NCI-H446 (cell line): ENCODE measurements around the gene FGD2.
A peak's percentile ranks its signal among the peaks of the same experiment; 100 is the strongest.

ENCODE experiments used
- DNase-seq, 2 experiments: peaks; one replicate each; lab custom pipeline; 2025; lab: John Stamatoyannopoulos, UW

FGD2 gene, protein sequence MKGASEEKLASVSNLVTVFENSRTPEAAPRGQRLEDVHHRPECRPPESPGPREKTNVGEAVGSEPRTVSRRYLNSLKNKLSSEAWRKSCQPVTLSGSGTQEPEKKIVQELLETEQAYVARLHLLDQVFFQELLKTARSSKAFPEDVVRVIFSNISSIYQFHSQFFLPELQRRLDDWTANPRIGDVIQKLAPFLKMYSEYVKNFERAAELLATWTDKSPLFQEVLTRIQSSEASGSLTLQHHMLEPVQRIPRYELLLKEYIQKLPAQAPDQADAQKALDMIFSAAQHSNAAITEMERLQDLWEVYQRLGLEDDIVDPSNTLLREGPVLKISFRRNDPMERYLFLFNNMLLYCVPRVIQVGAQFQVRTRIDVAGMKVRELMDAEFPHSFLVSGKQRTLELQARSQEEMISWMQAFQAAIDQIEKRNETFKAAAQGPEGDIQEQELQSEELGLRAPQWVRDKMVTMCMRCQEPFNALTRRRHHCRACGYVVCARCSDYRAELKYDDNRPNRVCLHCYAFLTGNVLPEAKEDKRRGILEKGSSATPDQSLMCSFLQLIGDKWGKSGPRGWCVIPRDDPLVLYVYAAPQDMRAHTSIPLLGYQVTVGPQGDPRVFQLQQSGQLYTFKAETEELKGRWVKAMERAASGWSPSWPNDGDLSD

DNA sequence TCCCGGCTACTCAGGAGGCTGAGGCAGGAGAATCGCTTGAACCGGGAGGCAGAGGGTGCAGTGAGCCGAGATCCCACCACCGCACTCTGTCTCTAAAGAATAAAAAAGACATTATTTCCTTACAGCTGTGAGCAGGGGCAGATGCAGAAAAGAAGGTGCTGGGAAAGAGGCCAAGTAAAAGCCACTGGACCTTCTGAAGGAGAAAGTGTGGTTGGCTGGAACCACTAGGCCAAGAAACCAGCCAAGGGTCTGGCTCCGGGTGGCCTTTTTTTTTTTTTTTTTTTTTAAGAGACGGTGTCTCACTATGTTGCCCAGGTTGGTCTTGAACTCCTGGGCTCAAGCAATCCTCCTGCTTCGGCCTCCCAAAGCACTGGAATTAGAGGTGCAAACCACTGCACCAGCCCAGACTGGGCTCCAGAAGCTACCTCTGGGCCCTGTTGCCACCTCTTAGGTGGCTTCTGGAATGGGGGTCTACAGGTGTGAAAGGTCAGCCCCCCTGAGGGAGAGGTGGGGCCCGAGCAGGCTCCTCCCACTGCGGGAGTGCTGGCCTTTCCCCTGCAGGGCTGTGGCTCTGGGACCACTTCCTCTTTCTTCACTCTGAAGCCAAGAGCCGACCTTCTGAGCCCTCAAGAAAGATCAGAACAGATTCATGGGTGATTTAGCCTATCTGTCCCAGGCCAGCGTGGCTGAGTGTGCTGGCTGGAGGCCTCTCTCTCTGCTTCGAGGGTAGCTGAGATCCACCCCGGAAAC, at the start of gene FGD2:
Gene FGD2 (plus strand): TSS at position 595 of the 750 bp plus-strand sequence. CDS start 163 bp downstream, outside the sequence.
- DNase-seq, result no peak

DNA sequence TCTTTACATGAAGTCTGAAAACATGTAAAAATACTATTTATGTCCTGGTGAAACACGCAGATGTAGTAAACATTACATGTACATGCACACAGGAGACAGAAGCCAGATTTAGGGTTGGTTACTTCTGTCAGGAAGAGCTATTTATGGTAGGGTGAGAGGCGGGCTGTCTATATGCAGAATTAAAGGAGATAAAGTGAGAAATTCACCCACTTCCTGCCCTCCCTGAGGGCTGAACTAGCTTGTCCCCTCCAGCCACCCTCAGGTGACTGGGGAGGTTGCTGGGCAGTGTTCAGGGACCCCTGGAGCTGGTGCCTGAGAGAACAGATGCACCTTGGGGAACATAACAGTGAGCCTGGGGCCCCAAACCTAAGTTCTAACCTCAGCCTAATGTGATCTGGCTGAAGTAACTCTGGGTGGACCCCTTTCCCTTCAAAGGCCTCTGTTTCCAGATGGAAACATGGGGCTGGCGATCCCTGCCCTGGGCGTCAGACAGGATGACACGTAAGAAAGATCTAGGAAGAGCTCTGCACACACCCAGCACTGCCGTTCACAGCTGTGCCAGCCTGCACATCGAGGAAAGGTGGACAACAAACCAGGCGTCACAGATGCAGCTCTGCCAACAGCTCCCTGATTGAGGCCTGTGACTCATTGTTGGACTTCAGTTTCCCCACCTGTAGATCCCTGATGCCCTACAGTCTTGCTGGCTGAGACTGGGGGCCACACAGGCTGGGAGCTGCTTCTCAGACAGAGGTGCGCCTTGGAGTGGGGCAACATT, 49.6 kb upstream of the FGD2 start:
- DNase-seq, result no peak

DNA sequence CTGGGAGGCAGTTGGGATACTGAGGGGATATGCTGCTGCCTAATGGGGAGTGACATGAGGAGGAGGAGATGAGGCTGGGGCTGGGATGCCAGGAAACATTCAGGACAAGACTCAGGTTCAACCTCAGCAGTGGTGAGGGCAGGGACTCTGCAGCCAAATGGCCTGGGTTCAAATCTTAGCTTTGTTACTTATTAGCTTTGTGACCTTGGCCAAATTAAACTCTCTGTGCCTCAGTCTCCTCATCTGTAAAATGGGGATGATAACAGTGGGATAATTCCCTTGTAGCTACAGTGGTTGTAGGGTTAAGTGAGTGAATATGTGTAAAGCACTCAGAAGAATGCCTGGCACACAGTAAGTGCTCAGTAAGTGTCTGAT, 49.0 kb upstream of the FGD2 start:
- no peak for DNase-seq

DNA sequence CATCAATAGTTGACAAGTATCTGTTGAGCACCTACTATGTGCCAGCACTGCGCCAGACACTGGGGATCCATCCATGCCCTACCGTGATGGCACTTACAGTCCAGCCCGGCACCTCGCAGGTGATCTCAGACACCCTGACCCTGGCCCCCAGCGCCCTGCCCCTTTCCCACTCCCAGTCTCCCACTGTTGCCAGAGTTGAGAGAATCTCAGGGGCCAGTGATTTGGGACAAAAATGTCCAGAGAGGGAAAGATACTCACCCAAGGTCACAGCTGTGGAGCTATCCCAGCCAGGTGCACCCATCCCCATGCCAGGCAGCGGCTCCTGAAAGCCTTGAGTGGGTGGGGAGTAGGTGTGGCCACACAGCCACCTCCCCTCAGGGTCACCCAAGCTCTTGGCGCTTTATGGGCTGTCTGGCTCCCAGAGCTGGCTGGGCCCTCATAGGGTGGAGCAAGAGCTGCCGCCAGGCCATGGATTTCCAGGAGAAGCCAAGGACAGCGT, 47.6 kb upstream of the FGD2 start:
- no peak for DNase-seq

DNA sequence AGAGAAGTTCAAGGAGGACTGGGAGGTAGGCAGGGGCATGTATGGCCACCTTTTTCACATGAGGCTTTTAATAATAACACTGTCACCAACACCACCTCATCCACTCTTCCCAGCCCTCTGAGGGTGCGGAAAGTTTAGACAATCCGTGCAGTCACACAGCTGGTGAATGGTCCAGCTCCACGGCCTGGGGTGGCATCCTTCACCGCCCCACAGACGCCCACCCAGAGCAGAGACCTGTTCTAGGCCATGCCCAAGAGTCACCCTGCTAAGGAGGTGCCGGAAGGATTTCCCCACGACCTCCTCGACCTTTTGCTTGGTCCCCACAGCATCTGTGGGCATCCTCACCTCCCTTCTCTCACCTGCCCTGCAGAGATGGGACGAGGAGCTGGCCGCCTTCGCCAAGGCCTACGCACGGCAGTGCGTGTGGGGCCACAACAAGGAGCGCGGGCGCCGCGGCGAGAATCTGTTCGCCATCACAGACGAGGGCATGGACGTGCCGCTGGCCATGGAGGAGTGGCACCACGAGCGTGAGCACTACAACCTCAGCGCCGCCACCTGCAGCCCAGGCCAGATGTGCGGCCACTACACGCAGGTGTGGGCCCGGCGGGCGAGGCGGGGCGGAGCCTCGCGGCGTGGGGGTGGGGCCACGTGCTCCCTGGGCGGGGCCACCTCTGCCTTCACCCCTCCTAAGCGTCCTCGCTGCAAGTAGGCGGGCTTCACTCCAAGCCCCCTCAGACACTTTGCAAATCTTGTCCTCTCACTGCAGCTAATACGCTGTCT, 46.5 kb upstream of the FGD2 start:
- DNase-seq, result no peak

DNA sequence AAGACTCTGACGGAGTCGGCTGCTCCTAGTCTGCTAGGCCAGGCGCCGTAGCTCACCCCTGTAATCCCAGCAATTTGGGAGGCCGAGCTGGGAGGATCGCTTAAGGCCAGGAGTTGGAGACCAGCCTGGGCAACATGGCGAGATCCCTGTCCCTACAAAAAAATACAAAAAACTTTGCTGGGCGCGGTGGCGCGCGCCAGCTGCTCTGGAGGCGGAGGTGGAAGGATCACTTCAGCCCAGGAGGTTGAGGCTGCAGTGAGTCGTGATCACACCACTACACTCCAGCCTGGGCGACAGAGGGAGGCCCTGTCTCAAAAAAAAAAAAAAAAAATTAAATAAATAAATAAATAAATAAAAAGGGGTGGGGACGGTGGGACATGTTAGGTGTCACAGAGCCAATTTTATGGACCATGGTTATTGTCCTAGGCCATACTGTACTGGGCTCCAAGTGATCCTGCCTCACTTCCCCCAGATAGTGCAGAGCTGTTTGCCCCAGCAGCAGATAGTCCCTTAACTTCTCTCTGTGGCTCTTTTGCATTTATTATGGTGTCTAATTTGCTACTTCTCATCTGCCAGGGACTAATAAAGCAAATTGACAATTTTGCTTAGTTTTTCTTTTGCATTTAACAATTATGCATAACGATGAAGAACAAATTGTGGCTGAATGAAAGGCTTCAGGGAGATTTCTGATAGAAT, 45.8 kb upstream of the FGD2 start:
- no peak for DNase-seq

DNA sequence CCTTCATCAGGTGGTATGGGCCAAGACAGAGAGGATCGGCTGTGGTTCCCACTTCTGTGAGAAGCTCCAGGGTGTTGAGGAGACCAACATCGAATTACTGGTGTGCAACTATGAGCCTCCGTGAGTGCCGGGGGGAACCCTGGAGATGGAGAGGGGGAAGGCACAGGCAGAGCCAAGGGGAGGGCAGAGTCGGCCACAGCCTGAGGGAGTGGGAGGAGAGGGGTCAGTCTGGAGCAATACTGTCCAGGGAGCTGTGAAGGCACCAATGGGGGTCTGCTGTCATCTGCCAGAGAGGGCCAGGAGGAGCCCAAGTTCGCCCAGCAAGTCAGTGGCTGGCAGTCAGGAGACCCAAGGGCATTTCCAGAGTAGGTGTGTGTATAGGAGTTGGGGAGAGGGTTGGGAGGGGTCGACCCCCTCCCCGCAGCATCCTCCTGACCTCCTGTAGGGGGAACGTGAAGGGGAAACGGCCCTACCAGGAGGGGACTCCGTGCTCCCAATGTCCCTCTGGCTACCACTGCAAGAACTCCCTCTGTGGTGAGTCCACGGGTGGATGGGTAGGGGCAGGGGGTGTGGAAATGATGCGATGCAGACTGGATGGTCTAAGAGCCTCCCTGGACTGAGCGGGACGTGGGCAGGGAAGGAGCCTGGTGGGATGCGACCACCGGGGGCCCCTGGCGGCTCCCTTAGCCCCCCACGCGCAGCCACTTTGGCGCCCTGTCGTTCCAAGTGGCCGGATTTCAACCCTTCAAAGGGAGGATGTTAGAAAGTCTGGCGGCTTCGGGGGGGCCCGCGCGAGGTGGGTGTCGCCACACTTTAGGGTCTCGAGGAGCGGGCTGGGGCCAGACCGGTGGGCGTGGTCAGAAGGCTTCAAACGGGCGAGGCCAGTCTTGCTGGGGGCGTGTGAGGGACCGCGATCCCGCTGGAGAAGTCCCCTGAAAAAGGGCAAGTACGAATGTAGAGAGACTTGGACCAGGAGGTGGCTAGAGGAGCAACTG, 43.7 kb upstream of the FGD2 start:
- no peak for DNase-seq

- DNase-seq, result peak in 1 of 2 experiments; percentile 12
Measured at GRCh38 chr6:36962874-36963273, 42.6 kb upstream of the FGD2 start.

GRCh38 chr6:36963451-36964290, 41.8 kb upstream of the FGD2 start:
- peak; percentile 23 to 67 for DNase-seq

GRCh38 chr6:36964349-36964748, 41.1 kb upstream of the FGD2 start:
- no peak for DNase-seq

GRCh38 chr6:36964908-36965307, 40.5 kb upstream of the FGD2 start:
- no peak for DNase-seq

GRCh38 chr6:36967301-36967700, 38.2 kb upstream of the FGD2 start:
- no peak for DNase-seq

DNA sequence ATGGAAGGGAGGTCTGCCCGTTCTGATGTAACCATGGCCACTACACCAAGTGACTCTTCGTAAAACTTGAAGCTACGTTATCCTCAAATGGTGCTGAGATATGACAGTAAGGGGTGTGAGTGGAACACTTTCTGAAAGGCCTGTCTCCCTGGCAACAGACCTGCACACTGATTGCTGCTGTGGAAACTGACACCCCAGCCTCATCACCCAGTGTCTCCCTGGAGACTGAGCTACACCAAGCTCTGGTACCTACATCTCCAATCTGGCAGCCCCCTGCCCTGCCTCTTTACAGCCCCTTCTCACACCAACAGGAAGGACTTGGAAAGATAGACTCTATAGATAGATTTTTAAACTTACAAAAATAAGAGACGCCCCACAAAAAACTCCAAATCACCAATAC, 37.7 kb upstream of the FGD2 start:
- no peak for DNase-seq

DNA sequence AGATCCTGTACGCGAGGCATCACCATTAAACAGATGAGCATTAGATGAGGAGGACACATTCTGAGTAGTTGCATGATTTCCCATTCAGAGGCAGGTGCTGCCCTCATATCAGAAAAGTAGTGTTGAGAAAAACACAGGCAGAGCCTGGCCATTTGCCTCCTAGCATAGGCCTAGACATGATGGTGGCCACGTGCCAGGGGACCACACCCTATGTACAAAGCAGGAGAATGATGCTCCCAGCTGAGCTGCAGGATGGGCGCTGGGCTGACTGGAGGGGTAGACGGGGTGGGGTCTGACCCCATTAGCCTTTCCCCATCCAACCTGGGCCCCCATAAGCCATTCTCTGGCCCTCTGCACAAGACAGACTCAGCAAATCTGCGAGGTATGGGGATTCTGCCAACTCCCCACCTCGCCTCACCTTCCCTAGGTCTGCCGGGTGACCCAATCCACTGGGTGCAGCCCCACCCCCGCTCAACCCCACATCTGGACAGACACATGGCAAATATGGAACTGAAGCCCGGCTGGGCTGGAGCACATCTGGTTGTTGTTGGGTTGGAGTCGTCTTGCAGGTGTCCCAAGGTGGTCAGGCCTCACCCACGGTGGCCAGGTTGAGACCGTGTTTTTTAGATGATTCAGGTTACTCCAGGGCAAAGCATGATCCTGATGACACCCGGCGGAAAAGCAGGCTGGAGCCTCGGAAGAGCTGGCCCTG, 37.0 kb upstream of the FGD2 start:
- no peak for DNase-seq

DNA sequence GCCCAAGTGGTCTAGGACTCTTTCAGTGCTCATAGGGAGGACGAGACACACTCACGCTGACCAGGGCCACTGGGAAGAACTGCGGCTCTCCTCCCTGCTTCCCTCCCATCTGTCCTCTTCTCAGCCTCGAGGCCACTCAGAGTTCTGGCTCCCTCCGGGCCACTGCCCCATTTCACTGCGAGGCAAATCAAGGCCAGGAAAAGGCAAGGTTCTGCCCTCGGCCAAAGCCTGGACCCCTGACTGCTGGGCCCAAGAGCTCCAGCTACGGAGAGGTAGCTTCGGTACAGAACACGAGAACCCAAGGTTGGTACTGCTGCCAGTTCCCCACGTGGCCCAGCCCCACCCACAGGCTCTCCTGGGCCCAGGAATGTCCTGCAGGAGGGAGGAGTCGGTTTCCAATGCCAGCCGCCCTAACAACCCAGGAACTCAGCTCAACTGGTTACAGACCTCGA, 36.2 kb upstream of the FGD2 start:
- DNase-seq, result no peak

DNA sequence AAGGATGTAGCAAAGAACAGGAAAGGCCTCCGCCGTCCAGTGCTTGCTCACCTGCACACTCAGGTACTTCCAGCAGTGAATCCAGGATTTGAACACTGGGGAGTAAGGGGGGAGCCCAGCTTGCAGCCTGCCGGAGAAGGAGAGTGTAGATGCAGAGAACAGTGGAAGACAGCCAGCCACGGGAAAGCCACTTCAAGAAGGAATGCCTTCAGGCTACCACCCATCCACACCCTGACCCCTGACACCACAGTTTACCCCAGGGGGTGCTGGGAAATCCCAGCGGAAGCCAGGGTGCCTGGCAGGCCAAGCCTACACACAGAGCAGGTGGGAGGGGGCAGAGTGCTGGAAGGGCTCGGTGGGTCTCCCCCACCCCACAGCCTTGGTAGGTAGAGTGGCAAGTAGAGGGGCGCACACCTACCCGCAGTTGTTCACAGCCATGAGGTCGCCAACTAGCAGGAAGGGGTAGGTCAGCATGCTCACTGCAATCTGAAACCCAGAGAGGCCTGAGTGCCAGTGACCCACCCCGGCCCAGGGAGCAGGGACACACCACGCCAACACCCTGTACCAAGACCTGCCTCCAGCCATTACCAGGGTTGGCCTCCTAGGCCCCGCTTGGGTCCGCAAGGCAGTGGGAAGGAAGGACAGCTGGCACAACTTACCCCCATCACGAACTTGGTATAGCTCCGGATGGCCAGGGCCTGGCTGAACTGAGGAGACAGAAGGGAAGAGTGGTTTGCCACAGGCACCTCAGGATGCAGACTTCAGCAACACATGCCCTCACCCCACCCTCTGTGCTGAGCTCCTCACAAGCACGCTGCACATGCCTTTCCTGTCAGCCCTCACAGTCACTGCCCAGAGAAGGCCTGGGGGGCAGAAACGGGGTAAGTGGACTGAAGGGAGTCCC, 35.2 kb upstream of the FGD2 start:
- DNase-seq, result no peak
